ENCODE data around the gene WDR46.
A peak's percentile ranks its signal among the peaks of the same experiment; 100 is the strongest.

WDR46 gene

GRCh38 chr6:33313709-33314514 lies 24.9 kb upstream of the WDR46 start, which contains the start of gene TAPBP:
TSS of gene TAPBP (minus strand) at chr6:33314078. CDS start at chr6:33314041, 37 bp downstream.
- DNase-seq: peak; percentile 51 to 64 (median 58)

GRCh38 chr6:33313105-33313708 lies 24.2 kb upstream of the WDR46 start:
- DNase-seq: peak in 1 of 4 experiments; percentile 24

DNA sequence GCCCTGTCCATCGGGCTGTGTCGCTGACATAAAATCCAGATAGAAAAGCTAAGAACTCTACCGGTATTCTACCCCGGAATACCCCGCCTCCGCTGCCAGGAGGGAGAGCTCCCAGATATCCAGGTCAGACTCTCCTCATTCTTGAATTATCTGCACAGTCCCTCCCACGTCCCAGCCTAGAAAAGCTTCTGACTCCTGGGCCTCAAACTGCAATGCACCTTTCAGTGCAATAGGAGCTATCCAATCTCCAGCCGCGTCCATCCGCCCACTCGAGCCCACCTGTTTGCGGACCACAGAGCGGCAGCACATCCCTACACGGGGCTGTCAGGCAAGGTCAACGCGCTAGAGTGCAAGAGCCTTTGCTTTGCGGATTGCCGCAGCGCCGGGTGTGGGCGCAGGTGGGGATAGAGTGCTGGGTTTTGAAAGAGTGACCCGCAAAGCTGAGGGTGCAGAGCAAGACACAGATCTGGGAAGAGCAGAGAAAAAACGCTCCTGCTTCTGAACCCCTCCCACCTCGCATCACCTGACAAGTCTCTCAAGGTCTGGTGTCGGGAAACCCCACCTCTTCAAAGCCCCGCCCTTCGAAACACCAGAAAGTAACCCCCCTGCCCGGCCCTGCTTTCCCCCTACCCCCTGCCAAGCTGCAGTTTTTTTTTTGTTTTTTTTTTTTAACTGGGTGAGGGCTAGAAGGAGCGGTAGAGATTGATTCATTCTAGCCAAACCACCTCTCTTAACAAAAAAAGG lies 23.5 kb upstream of the WDR46 start:
- DNase-seq: peak; percentile 20 to 76 (median 50)

GRCh38 chr6:33306356-33306755 lies 17.3 kb upstream of the WDR46 start:
- no peak for DNase-seq

- no peak for DNase-seq
These were observed 16.0 kb upstream of the WDR46 start for GRCh38 chr6:33305052-33305451.

DNA sequence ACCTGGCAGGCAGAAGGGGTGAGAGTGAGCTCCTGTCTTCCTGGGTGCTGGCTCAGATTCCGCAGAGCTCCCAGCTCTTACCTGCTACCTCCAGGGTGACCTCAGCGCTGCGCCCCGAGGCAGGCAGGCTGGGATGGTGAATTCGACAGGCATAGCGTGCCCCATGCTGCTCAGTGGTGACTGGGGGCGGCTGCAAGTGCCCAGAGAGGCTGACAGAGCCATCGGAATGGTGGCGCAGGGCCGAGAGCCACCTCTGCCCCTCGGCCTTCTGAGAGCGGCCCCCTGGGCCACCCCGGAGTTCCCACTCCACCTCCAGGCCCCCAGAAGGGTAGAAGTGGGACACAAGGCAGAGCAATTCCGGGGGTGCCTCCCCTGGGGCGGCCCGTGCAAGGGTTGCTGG lies 15.2 kb upstream of the WDR46 start:
- DNase-seq: no peak

DNA sequence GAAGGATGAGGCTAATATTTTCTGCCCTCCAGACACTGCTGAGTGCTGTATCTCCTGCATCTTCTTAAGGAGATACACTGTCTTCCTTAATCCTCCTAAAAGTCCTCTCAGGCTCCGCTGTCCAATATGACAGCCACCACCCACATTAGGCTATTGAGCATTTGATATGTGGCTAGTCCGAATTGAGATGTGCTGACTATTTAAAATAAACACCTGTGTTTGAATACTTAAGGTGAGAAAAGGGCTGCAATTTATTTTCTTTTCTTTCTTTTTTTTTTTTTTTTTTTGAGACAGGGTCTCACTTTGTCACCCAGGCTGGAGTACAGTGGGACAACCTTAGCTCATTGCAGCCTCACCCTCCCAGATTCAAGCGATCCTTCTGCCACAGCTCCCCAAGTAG lies 12.8 kb upstream of the WDR46 start:
- no peak for DNase-seq

DNA sequence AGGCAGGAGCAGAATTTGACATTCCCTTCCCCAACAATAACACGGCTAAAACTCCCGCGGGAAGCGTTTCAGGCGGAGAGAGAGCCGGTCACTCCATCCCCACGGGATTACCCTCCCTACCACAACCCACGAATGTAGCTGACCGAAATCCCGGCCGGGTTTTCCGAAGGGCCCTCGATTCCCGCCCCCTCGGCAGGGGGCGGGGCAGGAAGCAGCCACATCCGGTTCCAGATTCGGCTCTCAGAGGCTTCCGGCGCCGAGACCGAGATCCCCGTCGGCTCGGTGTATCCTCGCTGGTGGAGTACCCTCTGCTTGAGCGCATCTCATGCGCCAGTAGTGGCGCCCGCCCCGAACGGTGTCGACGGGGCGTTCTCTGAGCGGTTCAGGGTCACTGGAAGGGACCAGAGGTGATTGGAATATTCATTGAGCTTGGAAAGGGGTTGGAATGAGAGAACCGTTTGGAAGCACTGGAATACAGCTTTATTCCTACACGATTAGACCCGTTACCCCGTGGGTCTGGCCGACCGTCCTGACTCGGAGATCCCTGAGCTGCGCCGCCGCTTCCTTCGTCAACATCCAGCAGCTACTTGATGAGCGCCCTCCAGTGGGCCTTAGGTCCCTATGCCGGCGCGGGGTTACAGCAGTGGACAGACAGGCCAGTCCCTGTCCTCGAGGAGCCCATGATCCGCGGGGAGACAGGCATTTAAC lies 10.4 kb upstream of the WDR46 start:
- DNase-seq: peak; percentile 77 to 91 (median 89)

DNA sequence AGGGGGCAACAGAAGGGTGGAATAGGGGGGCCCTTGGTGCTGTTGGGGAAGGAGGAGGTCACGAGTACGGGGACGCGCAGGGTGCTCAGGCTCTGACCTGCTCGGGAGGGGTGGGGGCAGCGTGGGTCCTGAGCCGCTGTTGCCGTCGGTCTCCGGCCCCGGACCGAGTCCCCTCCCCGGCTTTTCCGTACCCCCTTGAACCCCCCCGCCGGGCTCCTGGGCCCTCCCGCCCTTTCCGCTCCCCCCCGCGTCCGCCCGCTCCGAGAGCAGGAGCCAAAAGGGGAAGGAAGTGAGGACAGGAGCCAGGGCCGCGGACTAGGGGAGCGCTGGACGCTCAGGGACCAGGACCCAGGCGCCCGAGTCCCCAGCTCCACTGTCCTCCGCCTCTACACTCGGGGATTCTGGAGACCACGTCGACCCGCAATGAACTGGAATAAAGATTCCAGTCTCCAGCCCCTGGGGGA lies 9.8 kb upstream of the WDR46 start, which contains the start of gene RGL2:
TSS of gene RGL2 (minus strand) at position 170 of the 464 bp plus-strand sequence. CDS start 332 bp downstream, outside the sequence.
- DNase-seq: peak in 2 of 4 experiments; percentile 60 to 61

- peak in 1 of 4 experiments; percentile 35 for DNase-seq
These were observed 9.1 kb upstream of the WDR46 start for GRCh38 chr6:33297956-33298772.

GRCh38 chr6:33297406-33297955 lies 8.4 kb upstream of the WDR46 start:
- DNase-seq: no peak

DNA sequence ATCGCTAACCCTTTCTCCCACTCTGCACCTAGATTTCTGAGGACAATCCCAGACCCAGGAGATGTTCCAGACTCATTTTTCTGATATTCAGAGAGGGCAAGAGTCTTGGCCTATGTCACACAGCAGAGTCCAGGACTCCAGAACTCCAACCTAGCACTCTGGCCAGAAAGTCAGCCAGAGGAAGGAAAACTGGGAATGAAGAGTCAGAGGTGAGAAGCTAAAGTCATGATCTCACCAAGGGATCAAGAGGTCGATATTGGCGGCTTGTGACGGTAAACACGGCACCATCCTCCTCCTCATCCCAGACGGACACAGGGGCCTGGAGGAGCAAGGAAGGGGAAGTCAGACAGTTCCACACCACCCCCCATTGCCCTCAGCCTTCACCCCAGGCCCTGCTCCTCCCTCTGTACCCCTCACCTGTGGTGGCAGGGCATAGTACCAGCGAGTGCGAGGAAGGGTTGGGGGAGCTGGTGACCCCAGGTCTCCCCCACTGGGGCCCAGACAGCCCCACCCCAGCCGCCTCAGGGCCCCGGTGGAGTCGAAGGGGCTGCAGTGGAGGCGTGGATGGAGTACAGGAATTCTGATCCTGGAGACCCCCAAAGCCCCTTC lies 7.9 kb upstream of the WDR46 start:
- no peak for DNase-seq

GRCh38 chr6:33295621-33296369 lies 6.8 kb upstream of the WDR46 start:
- DNase-seq: no peak

- DNase-seq: no peak
These were observed 5.2 kb upstream of the WDR46 start for GRCh38 chr6:33294086-33294823.

DNA sequence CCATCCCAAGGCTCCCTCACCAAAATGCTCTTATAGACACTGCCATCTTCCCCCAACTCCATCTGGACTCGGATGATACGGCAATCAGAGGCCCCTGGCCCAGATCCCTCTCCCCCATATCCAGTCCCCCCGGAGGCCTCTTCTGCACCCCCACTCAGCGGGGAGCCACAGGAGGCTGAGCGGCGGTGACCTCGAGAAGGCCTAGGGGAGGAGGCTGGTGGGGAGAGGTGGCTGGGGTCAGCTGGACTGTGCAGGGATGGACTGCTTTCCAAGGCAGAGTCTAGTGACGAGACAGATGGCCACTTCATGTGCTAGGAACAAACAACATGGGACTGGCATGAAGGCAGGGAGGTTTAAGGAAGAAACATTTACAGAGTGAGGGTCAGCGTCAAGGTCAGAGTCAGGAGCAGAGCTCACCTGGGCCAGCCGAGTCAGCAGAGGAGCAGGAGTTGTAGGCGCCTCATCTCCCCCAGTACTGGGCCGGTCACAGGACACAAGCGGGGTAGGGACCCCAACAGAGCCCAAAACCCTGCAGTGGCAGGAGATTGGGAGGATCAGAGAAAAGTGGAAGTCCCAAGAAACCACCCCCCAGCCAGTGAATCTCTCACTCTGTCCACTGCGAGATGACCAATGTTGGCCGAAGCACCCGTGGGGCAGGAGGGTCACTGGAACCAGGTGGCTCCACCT lies 4.1 kb upstream of the WDR46 start:
- DNase-seq: no peak

DNA sequence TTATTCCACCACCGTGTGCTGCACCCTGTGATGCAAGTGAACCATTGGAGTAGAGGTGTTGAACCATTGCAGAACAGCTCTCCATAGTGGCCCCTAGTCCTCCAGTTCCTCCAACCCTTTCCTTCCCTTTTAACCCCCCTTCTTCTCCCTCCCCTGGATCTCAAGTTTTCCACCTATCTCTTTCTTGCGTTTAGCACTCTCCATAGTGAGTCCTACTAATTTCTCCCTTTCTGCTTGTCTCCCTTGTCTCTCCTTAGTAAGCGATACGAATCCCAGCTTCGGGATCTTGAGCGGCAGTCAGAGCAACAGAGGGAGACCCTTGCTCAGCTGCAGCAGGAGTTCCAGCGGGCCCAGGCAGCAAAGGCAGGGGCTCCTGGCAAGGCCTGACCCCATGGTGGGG lies 1.4 kb upstream of the WDR46 start:
- DNase-seq: no peak

DNA sequence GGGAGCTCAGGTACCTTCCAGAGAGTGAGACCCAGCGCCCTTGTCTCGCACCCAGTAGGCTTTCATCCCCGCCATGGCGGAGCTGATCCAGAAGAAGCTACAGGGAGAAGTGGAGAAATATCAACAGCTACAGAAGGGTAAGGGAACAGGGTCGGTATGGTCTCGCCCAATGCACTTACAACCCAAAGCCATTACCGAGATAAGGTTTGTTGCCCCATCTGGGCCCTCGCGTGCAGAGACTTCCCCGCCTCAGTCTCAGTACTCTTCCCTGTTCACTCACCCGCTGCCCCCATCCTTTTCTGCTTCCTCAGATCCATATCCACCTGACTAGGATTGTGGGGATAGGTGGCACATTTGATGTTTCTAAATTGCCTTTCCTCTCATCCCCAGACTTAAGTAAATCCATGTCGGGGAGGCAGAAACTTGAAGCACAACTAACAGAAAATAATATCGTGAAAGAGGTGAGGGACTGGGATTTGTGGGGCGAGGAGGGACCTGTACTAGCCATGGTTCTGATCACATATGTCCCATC lies 811 bp upstream of the WDR46 start:
- no peak for DNase-seq

DNA sequence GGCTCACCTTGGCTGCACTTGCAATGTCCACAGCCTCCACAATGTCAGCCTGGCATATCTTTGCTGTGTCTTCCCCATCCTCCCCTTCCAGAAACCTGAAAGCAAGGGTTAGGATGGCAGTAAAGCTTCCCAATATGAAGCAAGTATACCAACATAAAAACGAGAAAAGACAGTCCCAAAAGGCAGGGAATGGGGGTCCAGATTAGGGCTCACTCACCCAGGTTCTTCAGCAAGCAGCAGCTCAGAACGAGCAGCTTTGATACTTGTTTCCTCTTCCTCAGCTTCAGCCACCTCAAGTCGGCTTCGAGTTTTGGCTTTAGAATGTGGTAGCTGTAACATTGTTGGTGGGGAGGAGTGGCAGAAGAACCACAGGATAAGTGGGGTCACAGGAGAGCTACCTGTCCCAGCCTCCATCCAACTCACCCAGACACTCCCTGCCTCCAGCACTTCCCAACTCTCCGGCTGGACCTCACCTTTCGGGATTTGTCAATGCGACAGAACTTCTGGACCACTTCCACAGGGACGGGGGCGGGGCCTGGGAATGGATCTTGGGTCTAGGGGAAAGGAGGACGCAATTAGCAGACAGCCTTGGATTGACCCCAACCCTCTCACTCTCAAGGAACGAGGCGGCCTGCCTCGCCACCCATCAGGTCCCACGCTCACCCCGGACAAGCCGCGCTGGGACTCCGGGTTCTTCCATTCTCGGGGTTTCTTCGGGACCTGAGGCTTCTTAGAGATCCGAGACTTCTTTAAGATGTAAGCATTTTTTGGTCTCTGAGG lies 708 bp downstream of the WDR46 start:
- DNase-seq: no peak
